ENCODE measurements around the gene ZDHHC20.

DNA sequence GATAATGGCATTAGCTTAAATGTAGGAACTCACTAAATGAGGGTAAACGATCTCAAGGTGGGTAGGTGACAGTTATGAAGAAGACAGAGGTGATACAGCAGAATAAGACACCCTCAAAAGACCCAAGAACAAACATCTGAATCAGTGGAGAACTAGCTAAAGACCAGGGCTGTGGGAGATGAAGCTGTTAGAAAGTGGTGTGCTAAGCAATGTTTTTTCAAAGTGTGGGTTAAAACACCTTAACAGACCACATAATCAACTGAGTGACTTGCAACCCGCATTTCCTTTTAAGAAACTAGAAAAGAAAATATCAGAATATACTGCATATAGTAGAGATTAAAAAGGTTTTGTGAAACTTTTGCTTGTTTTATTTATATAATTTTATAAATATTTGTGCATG, 70.0 kb downstream of the ZDHHC20 start:
- no peak for TF ChIP-seq POLR2A (IDR thresholded peaks at IDR 0.05; ENCODE audit: low read length)
- TF ChIP-seq, protein P1, sequence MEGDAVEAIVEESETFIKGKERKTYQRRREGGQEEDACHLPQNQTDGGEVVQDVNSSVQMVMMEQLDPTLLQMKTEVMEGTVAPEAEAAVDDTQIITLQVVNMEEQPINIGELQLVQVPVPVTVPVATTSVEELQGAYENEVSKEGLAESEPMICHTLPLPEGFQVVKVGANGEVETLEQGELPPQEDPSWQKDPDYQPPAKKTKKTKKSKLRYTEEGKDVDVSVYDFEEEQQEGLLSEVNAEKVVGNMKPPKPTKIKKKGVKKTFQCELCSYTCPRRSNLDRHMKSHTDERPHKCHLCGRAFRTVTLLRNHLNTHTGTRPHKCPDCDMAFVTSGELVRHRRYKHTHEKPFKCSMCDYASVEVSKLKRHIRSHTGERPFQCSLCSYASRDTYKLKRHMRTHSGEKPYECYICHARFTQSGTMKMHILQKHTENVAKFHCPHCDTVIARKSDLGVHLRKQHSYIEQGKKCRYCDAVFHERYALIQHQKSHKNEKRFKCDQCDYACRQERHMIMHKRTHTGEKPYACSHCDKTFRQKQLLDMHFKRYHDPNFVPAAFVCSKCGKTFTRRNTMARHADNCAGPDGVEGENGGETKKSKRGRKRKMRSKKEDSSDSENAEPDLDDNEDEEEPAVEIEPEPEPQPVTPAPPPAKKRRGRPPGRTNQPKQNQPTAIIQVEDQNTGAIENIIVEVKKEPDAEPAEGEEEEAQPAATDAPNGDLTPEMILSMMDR (IDR thresholded peaks at IDR 0.05): no peak
- no peak for TF ChIP-seq NFE2L2 (conservative IDR thresholded peaks at IDR 0.05; ENCODE audit: low read length)
- TF ChIP-seq CHD2 (IDR thresholded peaks at IDR 0.05; ENCODE audit: low read length, partially characterized antibody): no peak
- TF ChIP-seq MAFK (IDR thresholded peaks at IDR 0.05; ENCODE audit: partially characterized antibody): no peak
- no peak for TF ChIP-seq NR3C1 (IDR thresholded peaks at IDR 0.05)
- TF ChIP-seq GATA3 (IDR thresholded peaks at IDR 0.05; ENCODE audit: borderline replicate concordance): no peak
- TF ChIP-seq CEBPB (IDR thresholded peaks at IDR 0.05): no peak
- no peak for TF ChIP-seq EHMT2 (IDR thresholded peaks at IDR 0.05; ENCODE audit: low read depth)
- no peak for TF ChIP-seq CBX2 (IDR thresholded peaks at IDR 0.05; ENCODE audit: borderline replicate concordance, low read depth)
- TF ChIP-seq HOXA7 (CRISPR knock-in tag; IDR thresholded peaks at IDR 0.05): no peak
- TF ChIP-seq TP53 (CRISPR knock-in tag; IDR thresholded peaks at IDR 0.05): no peak
- no peak for TF ChIP-seq RAD21 (conservative IDR thresholded peaks at IDR 0.05 in 1 of 2, IDR thresholded peaks at IDR 0.05 in 1 of 2)

Data from A549 (cell line).